ENCODE measurements around the gene WDR27. TPM values are rescaled to one million over a fixed set of nuclear protein-coding genes. Genes with fewer than 3 reads are reported as not detected.
"Not testable (repeated sequence)": the region's sequence is repeated elsewhere in the genome, so short reads cannot be mapped to it uniquely, and the experiment has no call there.

WDR27 gene
- total RNA-seq, 1 donor from 2014 or later: 27.2 TPM

GRCh38 chr6:169470790-169471189, 231.0 kb downstream of the WDR27 start:
- DNase-seq (ENCODE audit: low read depth): no peak

GRCh38 chr6:169469028-169469427, 232.8 kb downstream of the WDR27 start:
- no peak overlapping the region for H3K4me3 ChIP-seq (ENCODE audit: low read depth, low read length)
- TF ChIP-seq, protein P1, sequence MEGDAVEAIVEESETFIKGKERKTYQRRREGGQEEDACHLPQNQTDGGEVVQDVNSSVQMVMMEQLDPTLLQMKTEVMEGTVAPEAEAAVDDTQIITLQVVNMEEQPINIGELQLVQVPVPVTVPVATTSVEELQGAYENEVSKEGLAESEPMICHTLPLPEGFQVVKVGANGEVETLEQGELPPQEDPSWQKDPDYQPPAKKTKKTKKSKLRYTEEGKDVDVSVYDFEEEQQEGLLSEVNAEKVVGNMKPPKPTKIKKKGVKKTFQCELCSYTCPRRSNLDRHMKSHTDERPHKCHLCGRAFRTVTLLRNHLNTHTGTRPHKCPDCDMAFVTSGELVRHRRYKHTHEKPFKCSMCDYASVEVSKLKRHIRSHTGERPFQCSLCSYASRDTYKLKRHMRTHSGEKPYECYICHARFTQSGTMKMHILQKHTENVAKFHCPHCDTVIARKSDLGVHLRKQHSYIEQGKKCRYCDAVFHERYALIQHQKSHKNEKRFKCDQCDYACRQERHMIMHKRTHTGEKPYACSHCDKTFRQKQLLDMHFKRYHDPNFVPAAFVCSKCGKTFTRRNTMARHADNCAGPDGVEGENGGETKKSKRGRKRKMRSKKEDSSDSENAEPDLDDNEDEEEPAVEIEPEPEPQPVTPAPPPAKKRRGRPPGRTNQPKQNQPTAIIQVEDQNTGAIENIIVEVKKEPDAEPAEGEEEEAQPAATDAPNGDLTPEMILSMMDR (conservative IDR thresholded peaks at IDR 0.05; ENCODE audit: low read depth, low read length): no peak
- no peak for DNase-seq (ENCODE audit: low read depth)

More at GRCh38 chr6:169470790-169471189, 231.0 kb downstream of the WDR27 start:
- TF ChIP-seq, protein P1 (conservative IDR thresholded peaks at IDR 0.05; ENCODE audit: low read depth, low read length): no peak
- H3K4me3 ChIP-seq (ENCODE audit: low read depth, low read length): no peak overlapping the region

DNA sequence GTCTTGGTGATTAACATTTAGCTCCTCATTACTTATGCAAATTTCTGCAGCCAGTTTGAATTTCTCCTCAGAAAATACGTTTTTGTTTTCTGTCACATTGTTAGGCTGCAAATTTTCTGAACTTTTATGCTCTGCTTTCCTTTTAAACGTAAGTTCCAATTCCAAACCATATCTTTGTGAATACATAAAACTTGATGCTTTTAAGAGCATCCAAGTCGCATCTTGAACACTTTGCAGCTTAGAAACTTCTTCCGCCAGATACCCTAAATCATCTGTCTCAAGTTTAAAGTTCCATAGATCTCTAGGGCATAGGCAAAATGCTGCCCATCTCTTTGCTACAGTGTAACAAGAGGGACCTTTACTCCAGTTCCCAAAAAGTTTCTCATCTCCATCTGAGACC, 234.1 kb downstream of the WDR27 start:
- DNase-seq (ENCODE audit: low read depth); H3K4me3 ChIP-seq (ENCODE audit: low read depth, low read length): not testable (repeated sequence)

DNA sequence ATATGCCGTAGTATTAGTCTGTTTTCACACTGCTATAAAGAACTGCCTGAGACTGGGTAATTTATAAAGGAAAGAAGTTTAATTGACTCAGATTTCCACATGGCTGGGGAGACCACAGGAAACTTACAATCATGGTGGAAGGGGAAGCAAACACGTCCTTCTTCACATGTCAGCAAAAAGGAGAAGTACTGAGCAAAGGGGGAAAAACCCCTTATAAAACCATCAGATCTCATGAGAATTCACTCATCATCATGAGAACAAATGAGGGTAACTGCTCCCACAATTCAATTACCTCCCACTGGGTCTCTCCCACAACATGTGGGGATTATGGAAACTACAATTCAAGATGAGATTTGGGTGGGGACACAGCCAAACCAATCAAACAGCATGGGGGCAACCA, 235.6 kb downstream of the WDR27 start:
- DNase-seq (ENCODE audit: low read depth); H3K4me3 ChIP-seq (ENCODE audit: low read depth, low read length): not testable (repeated sequence)

DNA sequence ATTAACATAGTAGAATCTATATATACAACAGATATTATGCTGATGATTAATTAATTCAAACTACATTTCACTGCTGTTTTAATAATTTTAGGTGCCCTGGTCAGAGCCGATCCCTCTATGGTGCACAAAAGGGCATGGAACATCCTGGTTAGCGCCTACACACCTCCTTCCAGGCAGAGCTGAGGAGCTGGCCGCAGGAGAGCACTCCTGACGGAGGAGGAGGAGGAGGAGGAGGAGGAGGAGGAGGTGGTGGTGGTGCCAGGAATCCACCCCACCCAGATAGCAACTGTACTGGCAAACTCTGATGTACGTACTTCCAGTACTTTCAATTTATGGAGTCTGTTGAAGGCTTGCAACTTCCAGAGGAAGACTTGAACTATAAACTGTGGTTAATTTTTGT, 244.1 kb downstream of the WDR27 start:
- TF ChIP-seq, protein P1 (conservative IDR thresholded peaks at IDR 0.05; ENCODE audit: low read depth, low read length): no peak
- H3K4me3 ChIP-seq (ENCODE audit: low read depth, low read length): no peak overlapping the region
- DNase-seq (ENCODE audit: low read depth): no peak

- H3K4me3 ChIP-seq (ENCODE audit: low read depth, low read length): no peak overlapping the region
- TF ChIP-seq, protein P1 (conservative IDR thresholded peaks at IDR 0.05; ENCODE audit: low read depth, low read length): no peak
- DNase-seq (ENCODE audit: low read depth): no peak
These were observed 245.0 kb downstream of the WDR27 start for GRCh38 chr6:169456840-169457239.

DNA sequence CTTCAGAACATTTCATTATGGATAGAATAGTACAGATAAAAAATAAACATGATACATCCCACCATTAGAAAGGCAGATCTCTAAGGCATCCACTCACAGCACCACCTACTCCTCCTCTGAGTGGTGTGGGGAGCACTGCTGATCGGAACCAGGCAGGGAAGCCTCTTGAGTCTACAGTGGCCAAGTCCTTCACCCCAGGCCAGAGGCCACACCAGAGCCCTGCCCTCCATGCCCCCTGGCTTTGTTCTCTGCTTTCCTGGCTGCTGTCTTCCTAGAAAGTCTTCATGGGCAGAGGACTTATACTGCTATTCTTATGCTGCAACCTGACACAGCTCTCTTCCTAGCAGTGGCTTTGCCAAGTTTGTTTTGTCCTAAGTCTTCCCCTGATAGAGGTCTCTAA, 246.4 kb downstream of the WDR27 start:
- TF ChIP-seq, protein P1 (conservative IDR thresholded peaks at IDR 0.05; ENCODE audit: low read depth, low read length): no peak
- no peak overlapping the region for H3K4me3 ChIP-seq (ENCODE audit: low read depth, low read length)
- DNase-seq (ENCODE audit: low read depth): no peak

DNA sequence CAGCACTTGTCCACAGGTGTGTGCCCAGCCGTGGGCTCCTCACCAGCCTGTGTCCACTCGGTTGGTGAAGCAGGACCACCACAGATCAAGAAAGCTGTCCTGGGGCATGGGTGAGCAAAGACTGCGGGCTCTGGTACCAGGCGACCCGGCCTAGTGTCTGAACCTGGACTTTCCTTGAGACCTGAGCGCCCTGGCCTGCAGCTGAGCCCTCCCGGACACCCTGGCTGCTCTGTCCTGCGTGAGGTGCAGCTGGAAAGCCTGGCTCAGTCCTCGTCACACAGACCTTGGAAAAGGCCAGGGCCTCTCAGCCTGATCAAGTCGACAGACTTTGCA, 247.0 kb downstream of the WDR27 start:
- no peak for DNase-seq (ENCODE audit: low read depth)
- no peak overlapping the region for H3K4me3 ChIP-seq (ENCODE audit: low read depth, low read length)
- TF ChIP-seq, protein P1 (conservative IDR thresholded peaks at IDR 0.05; ENCODE audit: low read depth, low read length): no peak
